ENCODE results near the gene BCAS1. TPM values are rescaled to one million over a fixed set of nuclear protein-coding genes. Genes with fewer than 3 reads are reported as not detected.

Gene BCAS1
- total RNA-seq, 1 donor from 2014 or later = not detected

GRCh38 chr20:53915446-53916172 is 154.8 kb downstream of the BCAS1 start:
- peak overlapping the region; percentile 100 for H3K27ac Mint-ChIP-seq (ENCODE audit: unreplicated experiment)
- no peaks in the 10 kb centered on the region for H3K27me3 Mint-ChIP-seq (ENCODE audit: low read depth)
- peak overlapping the region; percentile 99 for H3K4me3 Mint-ChIP-seq
- peak; percentile 90 for TF ChIP-seq CTCF (conservative IDR thresholded peaks at IDR 0.05)
- peaks cover 7% of the 10 kb centered on the region for H3K9me3 Mint-ChIP-seq
- H3K36me3 Mint-ChIP-seq (ENCODE audit: low read depth) = peaks cover 6% of the 10 kb centered on the region
- peak; percentile 99 for DNase-seq (ENCODE audit: low read depth, low spot score)
- H3K4me1 Mint-ChIP-seq = peaks cover 43% of the 10 kb centered on the region

- no peak for DNase-seq (ENCODE audit: low read depth, low spot score)
- Mint-ChIP-seq H3K4me1 (peaks cover 43% of the 10 kb centered on the region), H3K27me3 (ENCODE audit: low read depth) (no peaks in the 10 kb centered on the region), H3K36me3 (ENCODE audit: low read depth) (peaks cover 7% of the 10 kb centered on the region), H3K27ac (ENCODE audit: unreplicated experiment) (peak overlapping the region; percentile 100), H3K4me3 (peak overlapping the region; percentile 99), H3K9me3 (peaks cover 8% of the 10 kb centered on the region)
- no peak for TF ChIP-seq CTCF (conservative IDR thresholded peaks at IDR 0.05)
Measured at GRCh38 chr20:53914781-53915445, 155.5 kb downstream of the BCAS1 start.

GRCh38 chr20:53914091-53914780 is 156.2 kb downstream of the BCAS1 start:
- Mint-ChIP-seq H3K36me3 (ENCODE audit: low read depth) (peaks cover 7% of the 10 kb centered on the region), H3K27me3 (ENCODE audit: low read depth) (no peaks in the 10 kb centered on the region), H3K9me3 (peaks cover 8% of the 10 kb centered on the region), H3K4me3 (peak overlapping the region; percentile 99), H3K27ac (ENCODE audit: unreplicated experiment) (peak overlapping the region; percentile 32), H3K4me1 (peaks cover 43% of the 10 kb centered on the region)
- DNase-seq (ENCODE audit: low read depth, low spot score) = no peak
- TF ChIP-seq CTCF (conservative IDR thresholded peaks at IDR 0.05) = no peak

- peaks cover 23% of the 10 kb centered on the region for H3K4me1 Mint-ChIP-seq
- TF ChIP-seq CTCF (conservative IDR thresholded peaks at IDR 0.05) = no peak
- H3K4me3 Mint-ChIP-seq = no peak overlapping the region
- H3K36me3 Mint-ChIP-seq (ENCODE audit: low read depth) = peaks cover 7% of the 10 kb centered on the region
- DNase-seq (ENCODE audit: low read depth, low spot score) = no peak
- no peaks in the 10 kb centered on the region for H3K27me3 Mint-ChIP-seq (ENCODE audit: low read depth)
- peak overlapping the region; percentile 87 for H3K27ac Mint-ChIP-seq (ENCODE audit: unreplicated experiment)
- H3K9me3 Mint-ChIP-seq = peaks cover 8% of the 10 kb centered on the region
Measured at GRCh38 chr20:53911301-53911700, 159.1 kb downstream of the BCAS1 start.

GRCh38 chr20:53910351-53911002 is 159.9 kb downstream of the BCAS1 start:
- TF ChIP-seq CTCF (conservative IDR thresholded peaks at IDR 0.05) = no peak
- no peak overlapping the region for H3K27ac Mint-ChIP-seq (ENCODE audit: unreplicated experiment)

More at GRCh38 chr20:53910351-53911002, 159.9 kb downstream of the BCAS1 start:
- Mint-ChIP-seq H3K4me1 (peaks cover 16% of the 10 kb centered on the region), H3K9me3 (peaks cover 8% of the 10 kb centered on the region), H3K4me3 (no peak overlapping the region), H3K27me3 (ENCODE audit: low read depth) (no peaks in the 10 kb centered on the region), H3K36me3 (ENCODE audit: low read depth) (peaks cover 7% of the 10 kb centered on the region)
- no peak for DNase-seq (ENCODE audit: low read depth, low spot score)
